Colonic mucosa (tissue), 4 donors: ENCODE measurements around the gene GNAI1. TPM values are rescaled to one million over a fixed set of nuclear protein-coding genes. Genes with fewer than 3 reads are reported as not detected.

Experiments used
- DNase-seq: peaks from one replicate; pipeline ENCODE4 v3.0.0-alpha.2; 2020
- H3K27ac ChIP-seq: fragments of 200-600 bp; one replicate; pipeline ENCODE4 v1.8.0; 2021
- H3K27me3 ChIP-seq: fragments of 200-600 bp; one replicate; pipeline ENCODE4 v1.8.0; 2021
- H3K36me3 ChIP-seq: fragments of 200-600 bp; one replicate; pipeline ENCODE4 v1.8.0; 2021
- H3K4me1 ChIP-seq: fragments of 200-600 bp; one replicate; pipeline ENCODE4 v1.8.0; 2021; ENCODE audit warnings: mild to moderate bottlenecking
- H3K4me3 ChIP-seq: fragments of 200-600 bp; one replicate; pipeline ENCODE4 v1.8.0; 2021
- H3K9ac ChIP-seq, 2 donors: one replicate each; pipeline ENCODE4 v1.7.0; 2013; ENCODE audit warnings: control low read depth in 2 of 2, low read depth in 2 of 2, low read length in 2 of 2
- H3K9me3 ChIP-seq: fragments of 200-600 bp; one replicate; pipeline ENCODE4 v1.8.0; 2021
- intact Hi-C: fragments of 100-400 bp; cut with DNase I; formaldehyde crosslinking; loops from one replicate; pipeline ENCODE4 v1.14.1; 2022
- total RNA-seq, 2 donors: library from RNA; stranded (reverse); fragmentation: NEBNext Ultra II Directional in 1 of 2; extraction: Animal tissue kit (Norgen Biotek cat#: 25700) in 1 of 2; gene quantifications; one replicate each; pipeline ENCODE4 v1.2.1, GENCODE V29; 2021
- TF ChIP-seq, protein P1 (sequence below): fragments of 200-600 bp; IDR thresholded peaks from one replicate; pipeline ENCODE4 v1.8.0; 2022; ENCODE audit warnings: antibody characterized with exemption, mild to moderate bottlenecking
- donor health status: healthy.
- donor health status: DM: no; HTN: no; CAD: no.
- donor health status: DM: no; HTN: no; CAD: no.

Gene GNAI1
- total RNA-seq, result 10 to 100 TPM; 13.3 to 27.1 TPM

DNA sequence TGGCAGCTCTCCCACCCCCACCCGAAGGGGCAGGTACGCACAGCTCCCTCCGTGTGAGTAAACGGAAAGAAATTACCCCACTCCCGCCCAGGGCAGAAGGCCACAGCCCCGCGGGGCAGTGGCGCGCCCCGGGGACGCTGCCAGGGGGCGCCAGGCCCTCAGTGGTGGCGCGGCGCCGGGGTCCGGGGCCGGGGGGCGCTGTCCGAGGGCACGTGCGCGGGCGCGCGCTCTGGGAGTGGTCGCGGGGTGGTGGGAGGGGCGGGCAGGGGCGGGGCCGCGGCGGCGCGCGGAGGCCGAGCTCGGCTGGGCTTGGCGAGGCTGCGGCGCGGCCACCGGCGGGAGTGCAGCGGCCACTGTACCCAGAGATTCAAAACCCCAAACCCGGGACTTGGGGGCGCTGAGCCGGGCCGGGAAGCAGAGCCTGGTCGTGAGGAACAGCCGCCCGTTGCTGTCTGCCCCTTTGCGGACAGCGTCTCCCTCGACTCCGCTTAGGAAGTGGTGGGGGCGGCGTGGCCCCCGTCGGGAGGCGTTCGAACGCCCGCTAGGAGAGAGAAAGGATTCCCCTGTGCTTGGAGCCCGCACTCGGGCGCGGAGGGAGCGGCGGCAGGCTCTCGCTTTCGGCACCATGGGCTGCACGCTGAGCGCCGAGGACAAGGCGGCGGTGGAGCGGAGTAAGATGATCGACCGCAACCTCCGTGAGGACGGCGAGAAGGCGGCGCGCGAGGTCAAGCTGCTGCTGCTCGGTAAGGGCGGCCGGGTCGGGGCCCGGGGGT, at the start of gene GNAI1:
Gene GNAI1 (plus strand): TSS at position 296 of the 773 bp plus-strand sequence. CDS start 330 bp downstream, at position 626.
- peak; percentile 73 for DNase-seq
- Histone ChIP-seq H3K9ac (peak within 1 kb of the TSS; percentile 86 to 89), H3K27me3 (no peaks in the 10 kb centered on the region), H3K9me3 (no peaks in the 10 kb centered on the region), H3K4me1 (peaks cover 5% of the 10 kb centered on the region), H3K36me3 (no peaks in the 10 kb centered on the region), H3K4me3 (peak within 1 kb of the TSS; percentile 83), H3K27ac (peak within 1 kb of the TSS; percentile 88)
- TF ChIP-seq, protein P1, sequence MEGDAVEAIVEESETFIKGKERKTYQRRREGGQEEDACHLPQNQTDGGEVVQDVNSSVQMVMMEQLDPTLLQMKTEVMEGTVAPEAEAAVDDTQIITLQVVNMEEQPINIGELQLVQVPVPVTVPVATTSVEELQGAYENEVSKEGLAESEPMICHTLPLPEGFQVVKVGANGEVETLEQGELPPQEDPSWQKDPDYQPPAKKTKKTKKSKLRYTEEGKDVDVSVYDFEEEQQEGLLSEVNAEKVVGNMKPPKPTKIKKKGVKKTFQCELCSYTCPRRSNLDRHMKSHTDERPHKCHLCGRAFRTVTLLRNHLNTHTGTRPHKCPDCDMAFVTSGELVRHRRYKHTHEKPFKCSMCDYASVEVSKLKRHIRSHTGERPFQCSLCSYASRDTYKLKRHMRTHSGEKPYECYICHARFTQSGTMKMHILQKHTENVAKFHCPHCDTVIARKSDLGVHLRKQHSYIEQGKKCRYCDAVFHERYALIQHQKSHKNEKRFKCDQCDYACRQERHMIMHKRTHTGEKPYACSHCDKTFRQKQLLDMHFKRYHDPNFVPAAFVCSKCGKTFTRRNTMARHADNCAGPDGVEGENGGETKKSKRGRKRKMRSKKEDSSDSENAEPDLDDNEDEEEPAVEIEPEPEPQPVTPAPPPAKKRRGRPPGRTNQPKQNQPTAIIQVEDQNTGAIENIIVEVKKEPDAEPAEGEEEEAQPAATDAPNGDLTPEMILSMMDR, result no peak
- intact Hi-C loops, result no loop called here

- Histone ChIP-seq H3K4me1 (peaks cover 4% of the 10 kb centered on the region), H3K27me3 (no peaks in the 10 kb centered on the region), H3K9me3 (no peaks in the 10 kb centered on the region), H3K9ac (no peak overlapping the region), H3K27ac (peak overlapping the region; percentile 22), H3K36me3 (no peaks in the 10 kb centered on the region), H3K4me3 (no peak overlapping the region)
- TF ChIP-seq, protein P1, result no peak
- intact Hi-C loops, result no loop called here
- DNase-seq, result no peak
These were observed 47.4 kb upstream of the GNAI1 start for GRCh38 chr7:80087051-80087770.

DNA sequence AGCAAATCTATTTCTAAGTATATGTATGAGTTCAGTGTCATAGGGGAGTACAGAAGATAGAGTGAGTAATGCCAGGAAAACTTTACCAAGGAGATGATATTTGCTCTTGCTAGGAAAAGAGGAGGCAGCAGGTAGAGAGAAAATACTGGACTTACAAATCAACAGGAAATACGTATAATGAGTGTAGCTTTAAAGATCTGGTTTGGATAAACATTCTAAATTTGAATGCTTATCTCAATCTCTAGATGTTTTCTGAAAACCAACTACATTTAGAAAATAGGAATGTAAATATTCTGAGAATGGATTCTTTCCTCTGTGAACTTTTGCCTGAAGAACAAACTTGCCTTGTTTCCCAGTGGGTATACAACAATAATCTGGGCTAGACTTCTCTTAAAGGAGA, 46.9 kb upstream of the GNAI1 start:
- Histone ChIP-seq H3K27me3 (no peaks in the 10 kb centered on the region), H3K4me3 (no peak overlapping the region), H3K4me1 (peaks cover 4% of the 10 kb centered on the region), H3K9ac (no peak overlapping the region), H3K27ac (peak overlapping the region; percentile 22), H3K36me3 (no peaks in the 10 kb centered on the region), H3K9me3 (no peaks in the 10 kb centered on the region)
- intact Hi-C loops, result no loop called here
- DNase-seq, result no peak
- TF ChIP-seq, protein P1, result no peak

GRCh38 chr7:80088705-80089104, 45.9 kb upstream of the GNAI1 start:
- H3K4me3 ChIP-seq, result no peak overlapping the region
- intact Hi-C loops, result no loop called here
- no peaks in the 10 kb centered on the region for H3K27me3 ChIP-seq
- no peaks in the 10 kb centered on the region for H3K36me3 ChIP-seq
- H3K9ac ChIP-seq, result no peak overlapping the region
- TF ChIP-seq, protein P1, result no peak
- DNase-seq, result no peak
- peaks cover 4% of the 10 kb centered on the region for H3K4me1 ChIP-seq
- no peaks in the 10 kb centered on the region for H3K9me3 ChIP-seq
- H3K27ac ChIP-seq, result no peak overlapping the region

GRCh38 chr7:80089366-80089765, 45.3 kb upstream of the GNAI1 start:
- TF ChIP-seq, protein P1, result no peak
- H3K4me1 ChIP-seq, result peaks cover 4% of the 10 kb centered on the region
- no peaks in the 10 kb centered on the region for H3K36me3 ChIP-seq
- no peak overlapping the region for H3K4me3 ChIP-seq
- H3K27ac ChIP-seq, result no peak overlapping the region
- intact Hi-C loops, result no loop called here
- H3K9ac ChIP-seq, result no peak overlapping the region
- no peak for DNase-seq
- no peaks in the 10 kb centered on the region for H3K9me3 ChIP-seq
- H3K27me3 ChIP-seq, result no peaks in the 10 kb centered on the region
